GM19324 (cell line): ENCODE data around the gene MVK.

Experiments used
- ATAC-seq: cut with Tn5 transposase; IDR thresholded peaks from one replicate; pipeline ENCODE4 v1.9.1; 2021; ENCODE audit warnings: mild to moderate bottlenecking, moderate library complexity; ENCODE audit not compliant: unreplicated experiment, low FRiP score

MVK gene

DNA sequence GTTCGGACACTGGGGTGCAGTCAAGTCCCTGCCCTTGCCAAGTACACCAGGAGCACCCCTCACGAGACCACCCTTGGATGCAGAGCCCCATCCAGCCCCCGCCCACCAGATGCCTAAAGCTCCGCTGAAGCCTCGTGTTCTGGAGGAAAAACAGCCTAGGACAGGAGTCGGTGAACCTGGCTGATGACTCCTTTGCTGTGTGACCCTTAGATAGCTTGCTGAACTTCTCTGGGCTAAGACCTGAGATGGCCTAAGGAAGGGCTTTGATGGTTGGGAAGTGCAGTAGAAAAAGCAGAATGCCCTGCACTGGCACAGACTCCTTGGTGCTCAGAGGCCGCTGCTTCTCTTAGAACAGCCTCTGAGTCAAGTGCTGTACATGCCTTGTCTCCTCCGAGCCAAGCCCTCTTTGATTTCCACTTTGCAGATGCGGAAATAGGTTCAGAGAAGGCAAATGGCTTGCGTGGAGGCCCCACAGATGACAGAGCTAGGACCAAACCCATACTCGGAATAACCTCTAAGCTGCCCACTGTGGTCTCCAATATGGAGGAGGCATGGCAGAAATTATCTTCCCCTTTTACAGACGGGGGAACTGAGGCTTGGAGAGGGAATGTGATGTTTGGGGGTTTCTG, 52.3 kb downstream of the MVK start:
- ATAC-seq = no peak

DNA sequence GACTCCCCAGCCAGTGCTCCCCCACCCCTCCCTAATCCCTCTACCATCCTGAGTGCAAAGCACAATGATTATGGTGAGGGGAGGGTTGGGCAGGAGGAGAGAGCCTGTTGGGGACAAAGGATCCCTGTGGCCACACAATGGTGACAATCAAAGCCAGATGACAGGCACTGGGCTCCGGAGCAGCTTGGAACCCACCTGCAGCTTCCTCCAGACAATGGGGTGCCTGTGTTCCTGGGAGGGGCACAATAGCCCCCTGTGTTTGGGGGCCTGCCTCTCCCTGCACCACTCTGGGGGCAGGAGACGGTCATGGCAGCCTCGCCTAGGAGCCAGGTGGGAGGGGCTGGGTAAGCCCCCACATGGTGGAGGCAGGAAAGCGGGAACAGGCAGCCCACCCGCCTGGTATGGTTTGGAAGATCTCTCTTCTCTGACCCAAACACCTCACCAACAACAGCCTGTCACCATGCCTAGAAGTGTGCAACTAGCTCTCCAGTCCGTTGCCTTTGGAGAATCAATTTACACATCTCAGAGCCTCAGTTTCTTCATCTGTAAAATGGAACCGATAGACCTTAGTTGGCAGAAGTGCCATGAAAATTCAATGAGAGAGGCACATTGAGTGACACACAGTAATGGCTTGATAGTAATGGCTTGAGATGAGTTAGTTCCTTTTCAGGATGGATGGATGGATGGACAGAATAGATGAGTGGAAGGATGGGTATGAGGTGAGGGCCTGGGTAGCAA, 53.0 kb downstream of the MVK start:
- no peak for ATAC-seq

DNA sequence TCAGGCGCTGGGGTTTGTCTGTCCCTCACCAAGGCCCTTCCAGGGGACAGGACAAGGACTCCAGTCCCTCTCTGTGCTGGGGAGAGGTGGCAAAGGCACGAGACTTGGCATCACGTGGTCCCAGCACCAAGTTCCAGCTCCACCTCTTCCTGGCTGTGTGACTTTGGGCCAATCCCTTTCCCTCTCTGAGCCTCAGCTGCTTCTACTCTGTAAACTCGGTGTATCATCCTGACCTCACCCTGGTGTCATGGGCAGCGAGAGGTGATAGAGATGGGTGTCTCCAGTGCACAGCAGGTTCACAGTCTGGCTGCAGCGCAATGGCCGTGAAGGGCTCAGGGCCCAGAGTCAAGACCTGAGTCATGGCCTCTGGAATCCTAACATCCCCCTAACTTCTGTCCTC, 54.0 kb downstream of the MVK start:
- ATAC-seq = no peak

DNA sequence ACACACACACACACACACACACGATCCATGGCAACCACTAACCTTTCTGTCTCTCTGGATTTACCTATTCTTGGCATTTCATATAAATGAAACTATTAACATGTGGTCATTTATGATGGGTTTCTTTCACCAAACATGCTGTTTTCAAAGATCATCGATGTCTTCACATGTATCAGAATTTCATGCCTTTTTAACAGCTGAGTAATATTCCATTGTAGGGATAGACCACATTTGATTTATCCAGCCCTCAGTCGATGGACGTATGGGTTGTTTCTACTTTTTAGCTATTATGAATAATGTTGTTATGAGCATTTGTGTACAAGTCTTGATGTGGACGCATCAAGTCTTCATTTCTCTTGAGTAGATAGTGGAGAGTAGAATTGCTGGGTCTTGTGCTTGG, 56.5 kb downstream of the MVK start:
- ATAC-seq = no peak

DNA sequence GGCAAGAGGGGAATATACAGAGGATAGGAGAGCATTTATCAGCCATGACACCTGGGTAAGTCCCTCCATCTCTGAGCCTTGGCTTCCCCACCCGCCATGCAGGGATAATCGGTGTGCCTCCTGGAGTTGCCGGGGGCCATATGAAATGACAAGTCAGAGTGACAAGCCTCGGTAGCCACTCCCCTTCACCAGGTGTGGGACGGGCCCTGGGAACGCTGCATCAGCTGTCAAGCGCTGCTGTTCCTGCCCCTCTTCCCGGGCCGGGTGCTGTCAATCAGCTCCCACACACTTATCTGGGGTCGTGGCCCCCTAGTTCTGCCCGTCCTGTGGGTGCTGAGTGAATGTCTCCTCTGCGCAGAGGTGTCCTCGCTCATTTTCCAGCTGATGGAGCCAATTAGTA, 57.2 kb downstream of the MVK start:
- no peak for ATAC-seq

DNA sequence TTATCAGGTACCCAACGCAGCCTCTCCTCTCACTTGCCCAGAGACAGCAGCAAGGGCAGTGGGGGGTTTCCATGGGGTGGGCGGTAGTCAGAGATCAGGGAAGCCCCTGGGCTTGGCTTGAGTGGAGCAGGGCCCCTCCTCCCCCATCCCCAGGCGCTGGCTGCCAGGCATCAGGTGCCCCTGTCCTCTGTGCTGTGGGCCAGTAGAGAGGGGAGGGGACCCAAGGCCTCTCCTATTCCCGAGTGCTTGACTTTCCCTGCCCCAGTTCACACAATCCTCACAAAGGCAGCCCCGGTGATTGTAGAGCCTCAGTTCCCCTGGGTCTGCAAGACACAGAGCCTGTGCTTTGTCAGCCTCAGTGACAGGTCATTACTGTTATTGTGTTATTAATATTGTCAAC, 57.7 kb downstream of the MVK start:
- ATAC-seq = no peak

DNA sequence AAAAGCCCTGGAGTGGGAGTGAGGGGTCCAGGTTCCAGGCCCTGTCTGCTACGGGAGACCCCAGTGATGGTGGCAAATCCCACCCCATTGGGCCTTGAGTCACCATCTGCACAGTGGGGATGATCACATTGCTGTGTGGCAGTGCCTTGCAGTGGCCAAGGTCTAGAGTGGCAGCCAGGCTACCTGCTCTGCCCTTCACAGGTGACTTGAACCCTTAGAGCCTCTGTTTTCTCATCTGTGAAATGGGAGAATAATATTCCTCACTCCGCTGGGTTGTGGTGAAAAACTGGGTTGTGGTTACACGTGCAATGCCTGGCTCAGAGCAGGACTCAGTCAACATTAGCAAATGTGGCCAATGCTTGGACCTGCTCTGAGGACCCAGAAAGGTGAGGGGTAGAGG, 58.2 kb downstream of the MVK start:
- ATAC-seq = no peak

DNA sequence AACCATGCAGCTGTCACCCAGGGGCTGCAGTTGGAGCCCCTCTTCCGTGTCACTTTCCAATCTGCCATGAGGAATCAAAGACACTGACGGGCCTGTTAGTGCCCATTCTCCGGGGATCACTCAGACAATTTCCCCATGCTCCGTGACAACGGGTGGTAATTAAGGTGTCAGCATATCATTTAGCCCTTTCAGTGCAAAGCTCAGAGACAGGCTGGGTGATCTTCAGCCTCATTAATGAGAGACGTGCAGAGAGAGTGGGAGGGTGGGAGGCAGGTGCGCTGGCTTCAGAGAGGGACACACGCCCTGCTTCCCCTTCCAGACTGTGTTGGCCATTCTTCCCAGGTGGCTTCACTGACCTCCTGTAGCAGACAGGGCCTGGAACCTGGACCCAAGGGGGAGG, 58.7 kb downstream of the MVK start:
- ATAC-seq = no peak

DNA sequence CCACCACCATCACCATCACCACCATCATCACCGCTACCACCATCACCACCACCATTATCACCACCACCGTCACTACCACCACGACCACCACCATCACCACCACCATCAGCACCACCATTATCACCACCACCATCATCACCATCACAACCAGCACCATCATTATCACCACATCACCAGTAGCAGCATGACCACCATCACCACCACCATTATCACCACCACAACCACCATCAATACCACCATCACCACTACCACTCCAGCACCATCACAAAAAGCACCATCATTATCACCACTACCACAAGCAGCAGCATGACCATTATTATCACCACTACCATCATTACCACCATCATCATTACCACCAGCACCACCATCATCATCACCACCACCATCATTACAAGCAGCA, 62.1 kb downstream of the MVK start:
- ATAC-seq = no peak

DNA sequence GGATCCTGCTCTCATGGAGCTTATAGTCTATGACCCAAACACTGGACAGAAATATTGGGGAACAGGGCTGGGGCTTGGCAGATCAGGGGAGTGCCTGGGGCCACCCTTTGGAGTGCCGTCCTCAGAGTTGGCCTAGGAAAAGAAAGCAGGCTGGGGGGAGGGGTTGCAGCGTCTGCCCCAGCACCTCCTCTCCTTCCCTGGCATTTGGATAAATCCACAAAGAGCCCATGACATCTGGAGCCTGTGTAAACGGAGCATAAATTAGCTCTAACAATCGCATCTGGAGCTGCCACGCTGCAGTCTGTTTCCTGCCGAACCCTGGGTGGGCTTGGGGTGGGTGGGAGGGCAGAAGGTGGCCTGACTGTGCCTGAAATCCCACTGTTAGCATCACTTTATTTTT, 63.8 kb downstream of the MVK start:
- ATAC-seq = no peak

DNA sequence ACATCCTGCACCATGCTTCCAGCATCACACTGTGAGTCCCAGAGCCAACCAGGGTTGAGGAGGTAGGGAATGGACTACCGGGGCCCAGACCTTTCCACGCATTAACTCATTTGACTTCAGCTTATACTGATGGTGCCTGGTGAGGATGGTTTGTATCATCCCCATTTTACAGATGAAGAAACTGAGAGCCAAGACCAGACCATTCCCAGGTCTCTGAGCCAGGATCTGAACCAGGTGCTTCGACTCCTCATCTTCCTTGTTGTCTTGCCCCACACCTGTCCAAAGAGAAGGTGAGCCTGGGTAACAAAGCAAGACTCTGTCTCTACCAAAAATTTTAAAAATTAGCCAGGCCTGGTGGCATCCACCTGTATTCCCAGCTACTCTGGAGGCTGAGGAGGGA, 64.4 kb downstream of the MVK start:
- ATAC-seq = no peak

DNA sequence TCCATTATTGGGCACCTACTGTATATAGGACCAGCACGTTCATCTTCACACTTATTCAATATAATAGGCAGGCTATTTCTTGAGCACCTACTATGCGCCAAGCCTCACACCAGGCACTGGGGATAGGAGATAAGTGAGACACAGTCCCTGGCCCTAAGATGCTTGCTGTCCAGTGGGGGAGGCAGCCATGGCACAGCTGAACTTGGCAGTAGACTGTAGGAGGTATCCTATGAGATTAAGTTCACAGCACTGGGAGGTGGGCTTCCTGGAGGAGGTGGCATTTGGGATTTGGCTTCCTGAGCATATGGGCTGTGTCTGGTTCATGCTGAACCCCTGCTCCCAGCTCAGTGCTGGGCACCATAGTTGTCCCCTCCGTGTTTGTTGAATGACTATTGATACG, 65.1 kb downstream of the MVK start:
- ATAC-seq = no peak

DNA sequence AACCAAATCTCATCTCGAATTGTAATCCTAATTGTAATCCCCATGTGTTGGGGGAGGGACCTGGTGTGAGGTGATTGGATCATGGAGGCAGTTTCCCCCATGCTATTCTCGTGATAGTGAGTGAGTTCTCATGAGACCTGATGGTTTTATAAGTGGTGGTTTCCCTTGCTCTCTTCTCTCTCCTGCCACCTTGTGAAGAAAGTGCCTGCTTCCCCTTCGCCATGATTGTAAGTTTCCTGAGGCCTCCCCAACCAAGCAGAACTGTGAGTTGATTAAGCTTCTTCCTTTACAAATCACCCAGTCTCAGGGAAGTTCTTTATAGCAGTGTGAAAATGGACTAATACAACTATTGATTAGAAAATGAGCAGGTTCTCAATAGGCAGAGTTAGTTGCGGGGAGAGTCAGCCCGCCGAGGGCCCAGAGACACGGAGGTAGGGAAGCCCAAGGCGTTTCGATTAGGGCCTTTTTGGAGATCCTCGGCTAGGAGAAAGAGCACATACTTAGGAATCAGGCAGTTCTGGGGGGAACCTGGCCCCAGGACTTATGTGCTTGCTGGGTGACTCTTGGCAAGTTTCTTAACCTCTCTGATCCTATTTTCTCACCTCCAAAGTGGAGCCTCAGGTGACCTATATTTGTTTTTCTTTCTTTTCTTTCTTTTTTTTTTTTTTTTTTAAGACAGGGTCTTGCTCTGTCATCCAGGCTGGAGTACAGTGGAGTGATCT, 65.7 kb downstream of the MVK start:
- no peak for ATAC-seq

DNA sequence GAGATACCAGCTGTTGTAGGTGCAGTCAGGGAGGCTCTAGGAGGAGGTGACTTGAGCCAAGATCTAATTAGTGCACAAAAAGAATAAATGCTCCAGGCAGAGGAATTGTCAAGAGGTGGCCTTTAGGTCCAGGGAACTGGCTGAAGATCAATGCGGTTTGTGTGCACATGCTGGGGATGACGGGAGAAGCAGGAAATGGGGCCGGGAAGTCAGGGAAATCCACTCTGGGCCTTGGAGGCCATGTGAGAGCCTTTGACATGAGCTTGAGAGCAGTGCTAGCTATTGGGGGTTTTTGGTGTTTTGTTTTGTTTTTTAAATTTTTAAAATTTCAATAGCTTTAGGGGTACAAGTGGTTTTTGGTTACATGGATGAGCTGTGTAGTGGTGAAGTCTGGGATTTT, 67.4 kb downstream of the MVK start:
- ATAC-seq = no peak

DNA sequence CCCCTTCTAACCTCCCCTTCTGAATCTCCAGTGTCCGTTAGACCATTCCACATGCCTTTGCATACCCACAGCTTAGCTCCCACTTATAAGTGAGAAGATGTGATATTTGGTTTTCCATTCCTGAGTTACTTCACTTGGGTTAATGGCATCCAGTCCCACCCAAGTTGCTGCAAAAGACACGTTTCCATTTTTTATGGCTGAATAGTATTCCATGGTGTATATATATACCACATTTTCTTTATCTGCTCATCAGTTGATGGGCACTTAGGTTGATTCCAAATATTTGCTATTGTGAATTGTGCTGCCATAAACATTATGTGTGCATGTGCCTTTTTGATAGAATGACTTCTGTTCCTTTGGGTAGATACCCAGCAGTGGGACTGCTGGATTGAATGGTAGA, 67.8 kb downstream of the MVK start:
- ATAC-seq = no peak

DNA sequence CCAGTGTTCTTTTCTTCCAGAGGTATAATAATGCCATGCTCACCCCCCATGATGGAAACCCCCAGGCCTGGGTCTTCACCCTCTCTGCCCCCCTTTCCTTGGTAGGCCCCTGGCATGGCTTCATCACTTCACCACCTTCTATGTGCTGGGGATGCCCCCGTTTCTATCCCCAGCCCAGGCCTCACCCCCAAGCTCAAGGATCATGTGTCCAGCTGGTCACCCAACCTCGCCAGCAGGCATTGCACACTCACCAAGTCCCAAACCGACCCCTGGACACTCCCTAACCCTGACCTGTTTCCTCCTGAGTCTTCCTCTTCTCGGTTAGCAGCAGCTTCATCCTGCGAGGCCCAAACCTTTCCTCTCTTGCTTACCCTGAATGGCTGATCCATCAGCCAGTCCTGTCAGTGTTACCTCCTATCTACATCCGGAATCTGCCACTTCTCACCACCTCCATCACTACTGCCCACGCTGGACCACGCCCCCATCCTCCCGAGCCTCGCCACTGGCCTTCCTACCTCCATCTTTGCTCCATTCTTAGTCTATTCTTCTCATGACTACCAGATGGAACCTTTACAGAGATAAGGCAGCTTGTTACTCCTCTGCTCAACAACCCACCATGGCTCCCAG, 69.0 kb downstream of the MVK start:
- no peak for ATAC-seq

DNA sequence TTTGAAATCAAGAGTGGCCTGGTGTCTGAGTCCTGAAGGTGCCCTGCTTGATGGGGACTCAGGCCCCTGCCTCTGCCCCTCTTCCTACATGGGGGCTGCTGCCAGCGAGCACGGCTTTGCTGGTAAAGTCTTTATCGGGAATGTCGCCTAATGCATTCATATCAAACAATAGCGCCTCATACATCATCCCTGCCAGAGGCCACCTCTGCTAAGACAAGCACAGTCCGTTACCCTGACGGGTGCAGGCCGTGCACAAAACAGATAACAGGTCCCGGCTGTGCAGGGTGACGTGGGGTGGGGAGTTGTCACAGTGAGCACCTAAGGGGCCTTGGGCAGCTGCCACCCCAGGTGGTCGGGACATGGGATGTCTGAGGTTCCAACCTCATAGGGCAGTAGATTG, 71.6 kb downstream of the MVK start:
- ATAC-seq = no peak

DNA sequence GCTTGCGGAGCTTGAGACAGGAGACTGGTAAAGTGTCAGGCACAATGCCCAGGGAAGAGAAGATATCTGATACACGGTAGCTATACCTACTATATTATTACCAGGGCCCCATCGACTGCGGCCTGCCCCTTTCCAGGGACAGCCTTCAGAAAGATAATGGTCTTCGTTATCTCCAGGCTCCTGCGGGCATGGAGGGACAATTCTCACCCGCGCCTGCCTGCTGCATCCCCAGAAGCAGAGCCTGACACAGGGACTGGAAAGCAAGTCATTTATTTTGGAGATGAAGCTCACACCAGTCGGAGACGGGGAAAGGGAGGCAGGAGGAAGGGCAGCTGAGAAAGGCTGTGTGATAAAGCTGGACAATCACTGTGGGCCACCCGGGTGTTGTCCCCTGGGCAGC, 72.1 kb downstream of the MVK start:
- ATAC-seq = no peak
